Sigmoid colon (tissue), 7 donors: ENCODE results near the gene UBASH3A. TPM values are rescaled to one million over a fixed set of nuclear protein-coding genes. Genes with fewer than 3 reads are reported as not detected.

Experiments used
- DNase-seq: peaks from one replicate; pipeline ENCODE4 v3.0.0-alpha.2; 2019
- H3K27ac ChIP-seq, 4 donors: fragments of 200-600 bp; sonication (generic); one replicate each; pipeline ENCODE4 v1.5.1; 2016 to 2019; ENCODE audit warnings: mild to moderate bottlenecking in 1 of 4
- H3K27me3 ChIP-seq, 3 donors: fragments of 200-600 bp; sonication (generic); one replicate each; pipeline ENCODE4 v1.5.1; 2019; ENCODE audit warnings: mild to moderate bottlenecking in 1 of 3
- H3K36me3 ChIP-seq, 4 donors: fragments of 200-600 bp; sonication (generic); one replicate each; pipeline ENCODE4 v1.5.1; 2016 to 2019
- H3K4me1 ChIP-seq, 4 donors: fragments of 200-600 bp; sonication (generic); one replicate each; pipeline ENCODE4 v1.5.1; 2017 to 2019
- H3K4me3 ChIP-seq, 4 donors: fragments of 200-600 bp; sonication (generic); one replicate each; pipeline ENCODE4 v1.5.1; 2017 to 2019; ENCODE audit warnings: mild to moderate bottlenecking in 2 of 4, moderate library complexity in 1 of 4
- H3K9me3 ChIP-seq, 4 donors: fragments of 200-600 bp in 3 of 4; sonication (generic) in 3 of 4; one replicate each; pipeline versions ENCODE4 v1.5.1 to v1.6.1; 2013 to 2019
- CTCF ChIP-seq, 4 experiments: fragments of 450-650 bp in 3 of 4; fragments of 200-600 bp in 1 of 4; IDR thresholded peaks; one replicate each; pipeline ENCODE4 v1.5.1; 2016 to 2019; ENCODE audit warnings: antibody characterized with exemption in 4 of 4, mild to moderate bottlenecking in 3 of 4, moderate library complexity in 2 of 4
- EP300 ChIP-seq, 4 donors: sonication (generic); formaldehyde crosslinking; IDR thresholded peaks; one replicate each; pipeline ENCODE4 v1.6.1; 2017; ENCODE audit warnings: antibody characterized with exemption in 4 of 4
- POLR2A ChIP-seq, 2 donors: fragments of 450-650 bp; IDR thresholded peaks; one replicate each; pipeline ENCODE4 v1.6.1; 2016; ENCODE audit warnings: antibody characterized with exemption in 2 of 2, mild to moderate bottlenecking in 2 of 2, moderate library complexity in 2 of 2
- POLR2AphosphoS5 ChIP-seq, 4 donors: sonication (generic); formaldehyde crosslinking; IDR thresholded peaks; one replicate each; pipeline ENCODE4 v1.6.1; 2017; ENCODE audit warnings: antibody characterized with exemption in 4 of 4
- WGBS, 2 donors: extraction: QIAGEN DNeasy Blood & Tissue Kit; methylation state at CpG; one replicate each; pipeline ENCODE4 v1.1.7; 2013; 5-methylcytosine and 5-hydroxymethylcytosine counted together
- intact Hi-C: fragments of 100-400 bp; cut with DNase I; formaldehyde crosslinking; loops from one replicate; pipeline ENCODE4 v1.15.1; 2023
- polyA plus RNA-seq, 3 donors: library from polyadenylated mRNA; stranded (reverse); fragments of 200-250 nt; gene quantifications; one replicate each; pipeline ENCODE4 v1.2.3, GENCODE V29; 2013
- total RNA-seq, 4 donors: library from RNA; depleted of rRNA; stranded (reverse); fragments of >200 nt; gene quantifications; one replicate each; pipeline ENCODE4 v1.1.0, GENCODE V29; 2016
- donor health status: healthy with polysubstance abuse.
- donor health status: Bipolar disorder and iron deficiency.
- donor health status: healthy.

Gene UBASH3A
- total and polyA plus RNA-seq, 7 donors: 3.9 TPM; not detected in 6

GRCh38 chr21:42396799-42397745 lies 6.6 kb upstream of the UBASH3A start:
- Histone ChIP-seq H3K27ac (no peak overlapping the region), H3K27me3 (no peaks in the 10 kb centered on the region), H3K36me3 (no peaks in the 10 kb centered on the region), H3K9me3 (peaks cover 0 to 4% (median 0%) of the 10 kb centered on the region in 4 donors), H3K4me3 (no peak overlapping the region), H3K4me1 (no peaks in the 10 kb centered on the region)
- DNase-seq: no peak
- TF ChIP-seq EP300 (IDR thresholded peaks at IDR 0.05) (no peak), POLR2A (IDR thresholded peaks at IDR 0.05) (no peak), POLR2AphosphoS5 (IDR thresholded peaks at IDR 0.05) (no peak), CTCF (IDR thresholded peaks at IDR 0.05) (no peak)
- 83 to 93% methylated on average over 19 of the region's 19 CpGs for WGBS, 2 donors
- intact Hi-C loops: no loop called here

DNA sequence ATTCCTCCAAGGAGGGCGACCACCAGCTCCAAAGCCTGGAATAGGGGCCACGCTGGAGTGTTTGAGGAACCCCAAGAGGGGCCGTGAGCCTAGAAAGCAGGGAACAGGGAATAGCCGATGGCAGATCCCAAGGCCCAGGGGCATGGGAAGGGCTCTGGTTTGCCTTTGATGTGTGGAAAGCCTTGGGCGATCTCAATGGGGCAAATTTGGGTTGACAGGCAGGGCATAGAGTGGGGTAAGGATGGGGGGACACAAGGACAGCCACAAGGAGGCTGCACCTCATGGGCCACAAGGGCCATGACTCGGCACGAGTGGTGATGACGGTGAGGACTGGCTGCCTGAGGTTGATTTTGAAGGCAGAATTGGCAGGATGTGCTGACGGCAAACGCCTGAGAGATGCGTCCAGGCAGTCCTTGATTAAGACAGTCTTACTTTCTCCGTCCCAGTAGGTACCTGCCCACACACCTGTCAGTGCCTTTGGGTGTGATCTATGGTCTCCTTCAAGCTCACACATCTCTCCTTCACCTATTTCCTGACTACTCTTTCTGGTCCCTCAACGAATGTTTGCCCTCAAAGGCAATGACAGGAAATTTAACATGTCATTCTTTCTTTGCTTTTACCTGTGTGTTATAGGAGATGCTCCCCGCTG lies 5.8 kb upstream of the UBASH3A start:
- Histone ChIP-seq H3K4me3 (no peak overlapping the region), H3K27me3 (no peaks in the 10 kb centered on the region), H3K4me1 (no peaks in the 10 kb centered on the region), H3K9me3 (peaks cover 0 to 4% (median 0%) of the 10 kb centered on the region in 4 donors), H3K27ac (no peak overlapping the region), H3K36me3 (no peaks in the 10 kb centered on the region)
- WGBS, 2 donors: 82 to 93% methylated on average over 14 of the region's 14 CpGs
- peak; percentile 27 for DNase-seq
- TF ChIP-seq EP300 (IDR thresholded peaks at IDR 0.05) (no peak), CTCF (IDR thresholded peaks at IDR 0.05) (no peak), POLR2AphosphoS5 (IDR thresholded peaks at IDR 0.05) (no peak), POLR2A (IDR thresholded peaks at IDR 0.05) (no peak)
- intact Hi-C loops: no loop called here

DNA sequence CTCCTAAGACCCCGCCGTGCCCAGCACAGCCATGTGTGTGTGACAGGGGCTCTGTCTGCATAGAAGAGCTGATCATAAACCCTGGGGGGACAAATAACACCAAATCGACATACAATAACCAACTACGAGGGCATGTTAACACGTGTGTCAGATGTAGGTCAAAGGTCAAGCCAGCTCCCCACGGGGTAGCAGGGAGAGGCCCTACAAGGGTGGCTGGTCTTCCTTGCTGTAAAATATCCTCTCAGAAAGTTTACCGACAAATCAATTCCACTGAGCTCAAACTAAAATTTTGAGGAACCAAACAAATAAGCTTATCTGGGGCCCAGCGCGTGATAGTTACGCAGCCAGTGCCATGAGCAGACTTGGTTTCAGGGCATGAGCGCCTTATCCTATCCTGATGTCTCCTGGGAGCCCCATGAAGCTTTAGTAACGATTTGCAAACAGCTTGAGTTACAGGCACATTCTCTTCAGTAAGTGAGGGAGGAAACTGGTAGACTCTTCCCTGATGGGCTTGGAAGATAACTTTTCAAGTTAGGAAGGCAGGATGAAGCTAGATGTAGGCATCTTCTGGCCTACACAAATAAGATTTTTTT lies 5.2 kb upstream of the UBASH3A start:
- DNase-seq: no peak
- peaks cover 0 to 4% (median 0%) of the 10 kb centered on the region in 4 donors for H3K9me3 ChIP-seq
- H3K27me3 ChIP-seq: no peaks in the 10 kb centered on the region
- no peaks in the 10 kb centered on the region for H3K4me1 ChIP-seq
- TF ChIP-seq POLR2AphosphoS5 (IDR thresholded peaks at IDR 0.05) (no peak), EP300 (IDR thresholded peaks at IDR 0.05) (no peak), POLR2A (IDR thresholded peaks at IDR 0.05) (no peak), CTCF (IDR thresholded peaks at IDR 0.05) (no peak)
- H3K27ac ChIP-seq: no peak overlapping the region
- intact Hi-C loops: no loop called here
- H3K36me3 ChIP-seq: no peaks in the 10 kb centered on the region
- H3K4me3 ChIP-seq: no peak overlapping the region
- WGBS, 2 donors: 69 to 76% methylated on average over 12 of the region's 12 CpGs

- WGBS, 2 donors: 77 to 85% methylated on average over 4 of the region's 4 CpGs
- no peak for TF ChIP-seq CTCF (IDR thresholded peaks at IDR 0.05)
- no peak for TF ChIP-seq POLR2A (IDR thresholded peaks at IDR 0.05)
- TF ChIP-seq POLR2AphosphoS5 (IDR thresholded peaks at IDR 0.05): no peak
- no peak for TF ChIP-seq EP300 (IDR thresholded peaks at IDR 0.05)
- peaks cover 0 to 4% (median 0%) of the 10 kb centered on the region in 4 donors for H3K9me3 ChIP-seq
- no peaks in the 10 kb centered on the region for H3K4me1 ChIP-seq
- H3K36me3 ChIP-seq: no peaks in the 10 kb centered on the region
- no peak for DNase-seq
- H3K27ac ChIP-seq: no peak overlapping the region
- no peak overlapping the region for H3K4me3 ChIP-seq
- H3K27me3 ChIP-seq: no peaks in the 10 kb centered on the region
- intact Hi-C loops: no loop called here
Observed at GRCh38 chr21:42400525-42400924, 3.2 kb upstream of the UBASH3A start.
